ENCODE measurements around the gene PNPT1. TPM values are rescaled to one million over a fixed set of nuclear protein-coding genes. Genes with fewer than 3 reads are reported as not detected.
"Not testable (repeated sequence)": the region's sequence is repeated elsewhere in the genome, so short reads cannot be mapped to it uniquely, and the experiment has no call there.

Gene PNPT1
- total RNA-seq, 1 experiment from 2014 or later: 51.7 TPM

- in situ Hi-C loops (cut with HindIII; ENCODE audit: low sequenced_read_pairs): no loop called here
- DNase-seq (ENCODE audit: low spot score): no peak
Observed at GRCh38 chr2:55609193-55609794, 84.3 kb downstream of the PNPT1 start.

DNA sequence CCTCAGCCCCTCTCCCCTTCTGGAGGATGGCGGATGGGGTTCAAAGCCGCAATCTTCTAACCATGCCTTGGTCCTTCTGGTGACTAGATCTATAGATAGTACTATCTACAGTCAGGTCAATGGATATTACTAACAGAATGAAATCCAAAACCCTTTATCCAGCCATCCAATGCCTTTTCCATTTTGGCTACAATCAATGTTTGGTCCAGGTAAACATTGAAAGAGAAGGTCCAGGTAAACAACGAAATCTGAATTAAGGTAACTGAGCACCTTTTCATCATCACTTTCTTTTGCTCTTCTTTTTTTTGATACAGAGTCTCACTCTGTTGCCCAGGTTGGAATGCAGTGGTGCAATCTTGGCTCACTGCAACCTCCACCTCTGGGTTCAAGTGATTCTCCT is 85.9 kb downstream of the PNPT1 start:
- in situ Hi-C loops (cut with HindIII; ENCODE audit: low sequenced_read_pairs): no loop called here

DNA sequence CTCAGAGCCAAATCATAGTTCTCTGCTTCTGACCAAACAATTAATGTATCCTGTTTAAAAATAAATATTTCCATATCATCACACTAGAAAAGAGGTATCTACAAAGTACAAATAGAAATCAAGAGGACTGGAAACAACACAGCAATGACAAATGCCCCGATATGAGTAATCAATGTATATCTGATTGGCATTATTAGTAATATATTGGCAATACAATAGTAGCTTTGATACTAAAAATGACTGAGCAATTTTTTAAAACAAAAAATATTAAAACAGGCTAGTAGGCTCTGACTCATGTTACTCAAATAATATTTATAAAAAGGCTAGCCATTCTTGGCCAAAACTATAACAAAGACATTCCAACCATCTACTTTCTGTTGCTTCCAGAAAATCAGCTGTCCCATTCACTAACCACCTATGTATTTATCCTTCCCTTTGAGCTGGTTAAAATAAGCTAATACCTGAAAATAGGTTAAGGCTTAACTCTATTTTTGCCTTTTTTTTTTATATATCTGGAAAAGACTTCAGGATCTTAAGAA is 89.5 kb downstream of the PNPT1 start:
- in situ Hi-C loops (cut with HindIII; ENCODE audit: low sequenced_read_pairs): no loop called here
- no peak for DNase-seq (ENCODE audit: low spot score)

More for the DNA sequence above, 85.9 kb downstream of the PNPT1 start:
- no peak for DNase-seq (ENCODE audit: low spot score)

DNA sequence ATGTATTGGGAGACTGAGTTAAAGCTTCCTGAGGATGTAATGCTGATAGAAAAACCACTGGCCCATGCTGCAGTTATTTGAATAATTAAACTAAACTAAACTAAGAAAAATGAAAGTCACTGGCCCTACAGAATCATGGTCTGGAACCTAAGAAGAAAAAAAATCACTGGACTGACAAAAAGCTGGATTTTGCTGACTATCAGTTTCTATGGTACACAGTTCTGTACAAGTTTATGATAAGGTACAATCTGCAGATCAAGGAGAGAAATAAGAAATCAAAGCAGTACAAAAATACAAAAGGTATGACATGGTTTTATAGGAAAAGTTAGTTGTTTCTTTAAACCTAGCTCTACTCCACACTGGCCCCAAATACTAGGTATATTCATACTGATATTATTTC is 91.8 kb downstream of the PNPT1 start:
- in situ Hi-C loops (cut with HindIII; ENCODE audit: low sequenced_read_pairs): no loop called here
- DNase-seq (ENCODE audit: low spot score): no peak

- in situ Hi-C loops (cut with HindIII; ENCODE audit: low sequenced_read_pairs): no loop called here
- no peak for DNase-seq (ENCODE audit: low spot score)
Observed at GRCh38 chr2:55598056-55598795, 95.4 kb downstream of the PNPT1 start.

DNA sequence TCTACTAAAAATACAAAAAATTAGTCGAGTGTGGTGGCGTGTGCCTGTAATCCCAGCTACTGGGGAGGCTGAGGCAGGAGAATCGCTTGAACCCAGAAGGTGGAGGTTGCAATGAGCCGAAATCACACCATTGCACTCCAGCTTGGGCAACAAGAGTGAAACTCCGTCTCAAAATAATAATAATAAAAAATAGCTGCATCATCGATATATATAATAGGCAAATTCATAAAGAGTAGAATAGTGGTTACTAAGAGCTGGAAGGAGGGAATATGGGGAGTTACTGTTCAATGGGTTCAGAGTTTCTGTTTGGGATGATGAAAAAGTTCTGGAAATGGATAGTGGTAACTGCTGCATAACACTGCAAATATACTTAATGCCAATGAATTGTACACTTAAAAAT is 96.8 kb downstream of the PNPT1 start:
- in situ Hi-C loops (cut with HindIII; ENCODE audit: low sequenced_read_pairs); DNase-seq (ENCODE audit: low spot score): not testable (repeated sequence)

- in situ Hi-C loops (cut with HindIII; ENCODE audit: low sequenced_read_pairs): no loop called here
- DNase-seq (ENCODE audit: low spot score): no peak
Observed at GRCh38 chr2:55595536-55595935, 98.1 kb downstream of the PNPT1 start.

DNA sequence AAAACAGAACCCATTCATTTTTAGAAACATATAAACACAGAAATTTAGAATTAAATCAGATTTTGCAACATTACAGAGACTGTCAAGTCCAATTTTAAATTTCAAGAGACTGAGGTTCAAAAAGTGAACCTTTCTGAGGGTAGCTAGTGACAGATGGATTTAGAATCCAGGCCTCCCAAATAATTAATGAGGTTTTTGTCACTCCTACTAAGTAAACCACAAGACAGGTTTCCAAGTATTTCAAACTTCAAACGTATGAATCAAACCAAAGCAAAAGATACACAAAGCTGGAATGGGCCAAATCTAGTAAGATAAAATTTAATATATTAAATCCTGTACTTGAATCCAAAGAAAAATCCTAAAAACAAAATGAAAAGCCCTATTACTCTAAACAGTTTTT is 101.5 kb downstream of the PNPT1 start:
- no peak for DNase-seq (ENCODE audit: low spot score)
- in situ Hi-C loops (cut with HindIII; ENCODE audit: low sequenced_read_pairs): no loop called here

DNA sequence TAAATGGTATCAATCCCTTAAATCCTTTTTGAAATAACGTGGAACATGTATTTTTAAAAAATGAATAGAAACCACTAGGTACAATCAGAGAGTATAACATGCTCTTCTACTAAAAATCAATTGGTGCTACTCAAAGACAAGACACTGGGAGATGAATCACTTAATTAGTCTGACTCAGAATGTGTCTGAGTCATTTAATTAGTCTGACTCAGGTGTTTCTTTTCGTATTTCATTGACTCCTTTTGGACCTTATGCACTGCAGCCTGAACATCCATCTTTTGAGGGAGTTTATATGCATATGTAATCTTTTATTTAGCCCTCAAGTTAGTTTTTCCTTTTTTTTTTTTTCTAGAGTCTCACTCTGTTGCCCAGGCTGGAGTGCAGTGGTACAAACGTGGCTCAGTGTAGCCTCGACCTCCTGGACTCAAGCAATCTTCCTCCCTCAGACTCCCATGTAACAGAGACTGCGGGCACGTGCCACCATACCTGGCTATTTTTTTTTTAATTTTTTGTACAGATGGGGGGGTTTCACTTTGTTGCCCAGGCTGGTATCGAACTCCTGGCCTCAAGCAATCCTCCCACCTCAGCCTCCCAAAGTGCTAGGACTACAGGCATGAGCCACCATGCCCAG is 102.7 kb downstream of the PNPT1 start:
- no peak for DNase-seq (ENCODE audit: low spot score)
- in situ Hi-C loops (cut with HindIII; ENCODE audit: low sequenced_read_pairs): no loop called here

GRCh38 chr2:55585451-55586080 is 108.1 kb downstream of the PNPT1 start:
- DNase-seq (ENCODE audit: low spot score): no peak
- in situ Hi-C loops (cut with HindIII; ENCODE audit: low sequenced_read_pairs): no loop called here

Other genes with a start within 250 kb of the PNPT1 start
- 41.4 and 56.9 TPM in 2 replicates for gene CFAP36, start 174.1 kb downstream of the PNPT1 start, total RNA-seq (2014; rRNA removed; shearing (Covaris generic))
- gene PPP4R3B, start 76.2 kb downstream of the PNPT1 start, total RNA-seq (2014; rRNA removed; shearing (Covaris generic)): 14.7 and 24.2 TPM in 2 replicates
- gene EFEMP1, start 229.9 kb upstream of the PNPT1 start, total RNA-seq (2014; rRNA removed; shearing (Covaris generic)): 0.18 TPM in 1 of 2 replicates, not detected in the other

Data from G401 (cell line).